Fibroblast of lung (primary cell): ENCODE measurements around the gene KIF25. TPM values are rescaled to one million over a fixed set of nuclear protein-coding genes. Genes with fewer than 3 reads are reported as not detected.
"Not testable (repeated sequence)": the region's sequence is repeated elsewhere in the genome, so short reads cannot be mapped to it uniquely, and the experiment has no call there.

ENCODE experiments used
- DNase-seq, 2 donors: peaks; one replicate each; pipeline versions ENCODE4 v3.0.0 to v3.0.0-alpha.2; 2010; ENCODE audit warnings: low read depth in 2 of 2
- H2AFZ ChIP-seq: 2 replicates; pipeline ENCODE4 v1.5.1; 2012; ENCODE audit warnings: low read length, control low read depth, inconsistent platforms
- H3K27ac ChIP-seq: 2 replicates; pipeline ENCODE4 v1.5.1; 2011; ENCODE audit warnings: low read length, control low read depth; ENCODE audit not compliant: insufficient read depth
- H3K27me3 ChIP-seq: 2 replicates; pipeline ENCODE4 v1.5.1; 2011; ENCODE audit warnings: mild to moderate bottlenecking, low read length; ENCODE audit not compliant: control insufficient read depth, insufficient read depth
- H3K36me3 ChIP-seq: 2 replicates; pipeline ENCODE4 v1.5.1; 2011; ENCODE audit warnings: low read length; ENCODE audit not compliant: control insufficient read depth, insufficient read depth
- H3K4me1 ChIP-seq: 2 replicates; pipeline ENCODE4 v1.5.1; 2011; ENCODE audit warnings: low read length; ENCODE audit not compliant: control insufficient read depth, insufficient read depth; ENCODE audit errors: extremely low read depth
- H3K4me2 ChIP-seq: 2 replicates; pipeline ENCODE4 v1.5.1; 2011; ENCODE audit warnings: low read length, control low read depth; ENCODE audit not compliant: insufficient read depth; ENCODE audit errors: extremely low read depth
- H3K4me3 ChIP-seq, 4 experiments: fragments of 200-600 bp in 1 of 4; sonication (generic) in 1 of 4; replicated peaks in 1 of 4; 2 replicates each; pipeline ENCODE4 v1.5.1; 2011 to 2016; ENCODE audit warnings: low read length in 4 of 4, low read depth in 3 of 4, mild to moderate bottlenecking in 3 of 4, control low read depth in 2 of 4, inconsistent platforms in 1 of 4, mixed read lengths in 1 of 4; ENCODE audit not compliant: insufficient read depth in 1 of 4; ENCODE audit errors: control extremely low read depth in 1 of 4
- H3K79me2 ChIP-seq: 2 replicates; pipeline ENCODE4 v1.5.1; 2012; ENCODE audit warnings: mild to moderate bottlenecking, low read length, inconsistent platforms; ENCODE audit not compliant: control insufficient read depth, insufficient read depth
- H3K9ac ChIP-seq: 2 replicates; pipeline ENCODE4 v1.5.1; 2011; ENCODE audit warnings: mild to moderate bottlenecking, low read length, control low read depth; ENCODE audit not compliant: insufficient read depth
- H3K9me3 ChIP-seq: 2 replicates; pipeline ENCODE4 v1.5.1; 2012; ENCODE audit warnings: low read depth, low read length; ENCODE audit not compliant: control insufficient read depth, insufficient read depth
- H4K20me1 ChIP-seq: 2 replicates; pipeline ENCODE4 v1.5.1; 2011; ENCODE audit warnings: low read length; ENCODE audit not compliant: control insufficient read depth, insufficient read depth; ENCODE audit errors: extremely low read depth
- CTCF ChIP-seq, 2 donors: IDR thresholded peaks in 1 of 2; conservative IDR thresholded peaks in 1 of 2; 1 replicate in 1 of 2; 2 replicates in 1 of 2; pipeline ENCODE4 v1.5.1; 2011 to 2012; ENCODE audit warnings: low read length in 2 of 2, control low read depth in 1 of 2, inconsistent platforms in 1 of 2, low read depth in 1 of 2, mild to moderate bottlenecking in 1 of 2
- EZH2 ChIP-seq: IDR thresholded peaks from 2 replicates; pipeline ENCODE4 v1.5.1; 2012; ENCODE audit warnings: low read length, control low read depth, mild to moderate bottlenecking; ENCODE audit errors: missing control alignments
- polyA plus RNA-seq, 2 donors: library from polyadenylated mRNA; depleted of rRNA in 1 of 2; stranded (reverse) in 1 of 2; unstranded in 1 of 2; fragments of >200 nt; gene quantifications; 2 replicates each; pipeline ENCODE4 v1.2.1, GENCODE V29; 2011 to 2012; ENCODE audit warnings: missing spikeins in 1 of 2
- total RNA-seq: library from RNA; depleted of rRNA; stranded (reverse); fragments of >200 nt; gene quantifications from 2 replicates; pipeline ENCODE4 v1.2.1, GENCODE V29; 2014

KIF25 gene
- total and polyA plus RNA-seq, 2 donors (not counting 1 experiment from before 2014, with no cell fraction given): 0.33 TPM; not detected in 1

GRCh38 chr6:167975458-167975857 lies 22.0 kb upstream of the KIF25 start:
- Histone ChIP-seq H3K9ac (no peak overlapping the region), H3K4me2 (no peak overlapping the region), H3K79me2 (no peaks in the 10 kb centered on the region), H3K4me3 (no peak overlapping the region), H3K27me3 (no peaks in the 10 kb centered on the region), H2AFZ (no peak overlapping the region), H4K20me1 (no peaks in the 10 kb centered on the region), H3K9me3 (no peaks in the 10 kb centered on the region), H3K27ac (no peak overlapping the region), H3K36me3 (no peaks in the 10 kb centered on the region), H3K4me1 (no peaks in the 10 kb centered on the region)
- TF ChIP-seq EZH2 (no peak), CTCF (conservative IDR thresholded peaks at IDR 0.05 in 1 of 2, IDR thresholded peaks at IDR 0.05 in 1 of 2; ENCODE audit: low read depth in 1 of 2, low read length in 2 of 2) (no peak)
- no peak for DNase-seq

- H3K4me2 ChIP-seq, H3K27me3 ChIP-seq, H4K20me1 ChIP-seq, H3K27ac ChIP-seq, H3K9ac ChIP-seq, DNase-seq, H3K9me3 ChIP-seq, H3K4me3 ChIP-seq, H3K79me2 ChIP-seq, H3K36me3 ChIP-seq, H2AFZ ChIP-seq, H3K4me1 ChIP-seq: not testable (repeated sequence)
Observed at GRCh38 chr6:167976116-167976657, 21.3 kb upstream of the KIF25 start.

- H4K20me1 ChIP-seq: no peaks in the 10 kb centered on the region
- H3K4me2 ChIP-seq: no peak overlapping the region
- H3K27ac ChIP-seq: no peak overlapping the region
- no peaks in the 10 kb centered on the region for H3K79me2 ChIP-seq
- no peak for DNase-seq
- no peaks in the 10 kb centered on the region for H3K36me3 ChIP-seq
- no peaks in the 10 kb centered on the region for H3K4me1 ChIP-seq
- H3K9ac ChIP-seq: no peak overlapping the region
- no peak overlapping the region for H3K4me3 ChIP-seq
- H3K9me3 ChIP-seq: no peaks in the 10 kb centered on the region
- no peaks in the 10 kb centered on the region for H3K27me3 ChIP-seq
- TF ChIP-seq EZH2 (no peak), CTCF (conservative IDR thresholded peaks at IDR 0.05 in 1 of 2, IDR thresholded peaks at IDR 0.05 in 1 of 2; ENCODE audit: low read depth in 1 of 2, low read length in 2 of 2) (no peak)
- H2AFZ ChIP-seq: no peak overlapping the region
Observed at GRCh38 chr6:167976708-167977107, 20.8 kb upstream of the KIF25 start.
